Heart left ventricle (tissue), 16 donors: ENCODE measurements around the gene CKMT1A. TPM values are rescaled to one million over a fixed set of nuclear protein-coding genes. Genes with fewer than 3 reads are reported as not detected.
"Not testable (repeated sequence)": the region's sequence is repeated elsewhere in the genome, so short reads cannot be mapped to it uniquely, and the experiment has no call there.

Source experiments
- ATAC-seq, 4 donors: fragments of 200-7000 bp; cut with Tn5 transposase; one replicate each; pipeline ENCODE4 v1.9.1; 2020 to 2022; ENCODE audit warnings: moderate library complexity in 4 of 4, mild to moderate bottlenecking in 3 of 4, moderate number of reproducible peaks in 1 of 4
- DNase-seq, 5 donors: peaks; one replicate each; pipeline ENCODE4 v3.0.0-alpha.2; 2020
- H3K27ac ChIP-seq, 12 donors: fragments of 200-600 bp; sonication (generic) in 4 of 12; one replicate each; pipeline versions ENCODE4 v1.5.0 to v1.8.0; 2016 to 2022; ENCODE audit warnings: mild to moderate bottlenecking in 2 of 12
- H3K27me3 ChIP-seq, 9 donors: fragments of 200-600 bp; sonication (generic) in 2 of 9; one replicate each; pipeline versions ENCODE4 v1.5.1 to v1.8.0; 2016 to 2022; ENCODE audit warnings: mild to moderate bottlenecking in 3 of 9
- H3K36me3 ChIP-seq, 9 donors: fragments of 200-600 bp; sonication (generic) in 2 of 9; one replicate each; pipeline versions ENCODE4 v1.5.0 to v1.8.0; 2018 to 2022; ENCODE audit warnings: mild to moderate bottlenecking in 2 of 9
- H3K4me1 ChIP-seq, 12 donors: fragments of 200-600 bp; sonication (generic) in 4 of 12; one replicate each; pipeline versions ENCODE4 v1.5.0 to v1.8.0; 2016 to 2022; ENCODE audit warnings: mild to moderate bottlenecking in 3 of 12
- H3K4me3 ChIP-seq, 12 donors: fragments of 200-600 bp; sonication (generic) in 4 of 12; one replicate each; pipeline versions ENCODE4 v1.5.0 to v1.8.0; 2017 to 2022; ENCODE audit warnings: mild to moderate bottlenecking in 9 of 12, moderate library complexity in 4 of 12
- H3K9me3 ChIP-seq, 12 donors: fragments of 200-600 bp; sonication (generic) in 4 of 12; one replicate each; pipeline versions ENCODE4 v1.5.0 to v1.8.0; 2016 to 2022; ENCODE audit warnings: mild to moderate bottlenecking in 1 of 12
- POLR2A ChIP-seq, 2 donors: fragments of 450-650 bp; IDR thresholded peaks; one replicate each; pipeline ENCODE4 v1.6.1; 2017; ENCODE audit warnings: antibody characterized with exemption in 2 of 2, mild to moderate bottlenecking in 2 of 2, moderate library complexity in 2 of 2
- WGBS, 4 donors: extraction: QIAGEN DNeasy Blood & Tissue Kit in 2 of 4; methylation state at CpG; one replicate each; pipeline versions ENCODE4 v1.1.5 to v1.1.7; 2013 to 2018; 5-methylcytosine and 5-hydroxymethylcytosine counted together
- intact Hi-C, 10 donors: fragments of 100-400 bp; cut with DNase I; formaldehyde crosslinking; loops; one replicate each; pipeline versions ENCODE4 v1.11.1 to v1.14.2; 2022
- polyA plus RNA-seq, 2 donors: library from polyadenylated mRNA; stranded (reverse); fragments of 200-250 nt; gene quantifications; one replicate each; pipeline ENCODE4 v1.2.3, GENCODE V29; 2013
- total RNA-seq, 9 donors: library from RNA; depleted of rRNA in 2 of 9; stranded (reverse); fragments of >200 nt in 2 of 9; fragmentation: NEBNext Ultra II Directional in 3 of 9; extraction: Animal tissue kit (Norgen Biotek cat#: 25700) in 3 of 9; gene quantifications; one replicate each; pipeline versions ENCODE4 v1.1.0 to v1.2.4, GENCODE V29; 2016 to 2023
- TF ChIP-seq, protein P1 (sequence below), 12 donors: fragments of 200-600 bp; sonication (generic) in 4 of 12; IDR thresholded peaks; one replicate each; pipeline versions ENCODE4 v1.5.0 to v1.8.0; 2018 to 2022; ENCODE audit warnings: antibody characterized with exemption in 12 of 12, mild to moderate bottlenecking in 5 of 12
- donor health status: ischemic (EF 13 %, LVEDD 7.1; RV severe dilation, severe dysfunction).
- donor health status: healthy with polysubstance abuse.
- donor health status: DM: no; HTN: yes; CAD: no.
- donor health status: DM: no; HTN: no; CAD: no.
- donor health status: ischemic (EF 25% LVEDD 6.9; RV normal size, moderate dysfunction).
- donor health status: ischemic (EF 25% LVEDD 5.7; RV mildly dilated, moderate dysfunction).
- donor health status: healthy.
- donor health status: DM: yes; HTN: yes; CAD: no.
- donor health status: ischemic (EF 35%, LVEDD 5.7; RV mildly dilated, moderate dysfunction).
- donor health status: nonischemic (EF 11% LVEDD 7.7; RV severe dilation, severe dysfunction).
- donor health status: DM: yes; HTN: yes; CAD: no.
- donor health status: PGD.
- donor health status: ischemic (EF 29% LVEDD 5.4; RV normal size, mild dysfunction).
- donor health status: nonischemic (EF 23%, LVEDD 6.1; RV moderate dilation, normal function).

The CKMT1A gene
- total and polyA plus RNA-seq, 11 donors: 0.23 to 8.0 (median 0.47) TPM; not detected in 6

DNA sequence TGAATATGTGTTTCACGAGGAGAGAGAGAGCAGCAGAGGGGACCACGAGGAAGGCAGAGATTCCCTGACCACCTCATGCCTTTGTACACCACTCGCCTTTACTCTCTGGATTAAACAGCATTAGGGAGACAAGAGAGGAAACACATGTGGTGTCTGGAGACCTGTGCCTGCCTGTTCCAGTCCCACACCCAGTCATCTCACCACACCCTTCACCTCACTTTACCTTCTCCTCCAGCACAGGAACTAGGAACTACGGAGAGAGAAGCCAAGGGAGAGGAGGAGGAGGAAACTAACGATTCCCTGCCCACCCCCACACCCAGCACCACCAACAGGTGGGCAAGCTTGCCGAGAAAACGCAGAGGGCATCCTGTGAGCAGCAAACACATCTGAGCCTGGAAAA, 980 bp upstream of the CKMT1A start:
- WGBS, 4 donors: 36 to 41% (median 40%) methylated on average over 2 to 3 of the region's 7 CpGs; no CpG with 5 or more reads in 1 of the 4 donors
- intact Hi-C loops, H3K4me1 ChIP-seq, H3K27ac ChIP-seq, H3K9me3 ChIP-seq, DNase-seq, ATAC-seq, H3K36me3 ChIP-seq, H3K4me3 ChIP-seq: not testable (repeated sequence)
- peaks cover 0 to 11% (median 0%) of the 10 kb centered on the region in 9 donors for H3K27me3 ChIP-seq

- Histone ChIP-seq H3K27me3 (peaks cover 0 to 5% (median 0%) of the 10 kb centered on the region in 9 donors), H3K4me3 (no peak overlapping the region), H3K27ac (no peak overlapping the region), H3K36me3 (no peaks in the 10 kb centered on the region), H3K9me3 (no peaks in the 10 kb centered on the region), H3K4me1 (no peaks in the 10 kb centered on the region)
- 86 to 91% (median 87%) methylated on average over 7 of the region's 7 CpGs for WGBS, 4 donors
- DNase-seq (no peak), ATAC-seq (no peak)
- TF ChIP-seq, protein P1, sequence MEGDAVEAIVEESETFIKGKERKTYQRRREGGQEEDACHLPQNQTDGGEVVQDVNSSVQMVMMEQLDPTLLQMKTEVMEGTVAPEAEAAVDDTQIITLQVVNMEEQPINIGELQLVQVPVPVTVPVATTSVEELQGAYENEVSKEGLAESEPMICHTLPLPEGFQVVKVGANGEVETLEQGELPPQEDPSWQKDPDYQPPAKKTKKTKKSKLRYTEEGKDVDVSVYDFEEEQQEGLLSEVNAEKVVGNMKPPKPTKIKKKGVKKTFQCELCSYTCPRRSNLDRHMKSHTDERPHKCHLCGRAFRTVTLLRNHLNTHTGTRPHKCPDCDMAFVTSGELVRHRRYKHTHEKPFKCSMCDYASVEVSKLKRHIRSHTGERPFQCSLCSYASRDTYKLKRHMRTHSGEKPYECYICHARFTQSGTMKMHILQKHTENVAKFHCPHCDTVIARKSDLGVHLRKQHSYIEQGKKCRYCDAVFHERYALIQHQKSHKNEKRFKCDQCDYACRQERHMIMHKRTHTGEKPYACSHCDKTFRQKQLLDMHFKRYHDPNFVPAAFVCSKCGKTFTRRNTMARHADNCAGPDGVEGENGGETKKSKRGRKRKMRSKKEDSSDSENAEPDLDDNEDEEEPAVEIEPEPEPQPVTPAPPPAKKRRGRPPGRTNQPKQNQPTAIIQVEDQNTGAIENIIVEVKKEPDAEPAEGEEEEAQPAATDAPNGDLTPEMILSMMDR (IDR thresholded peaks at IDR 0.05): no peak
- TF ChIP-seq POLR2A (IDR thresholded peaks at IDR 0.05): no peak
- intact Hi-C loops: no loop called here
Observed at GRCh38 chr15:43702174-43702573, 8.5 kb downstream of the CKMT1A start.

GRCh38 chr15:43702701-43703424, 9.2 kb downstream of the CKMT1A start:
- DNase-seq: no peak
- no peak for ATAC-seq
- intact Hi-C loops: no loop called here
- Histone ChIP-seq H3K36me3 (no peaks in the 10 kb centered on the region), H3K4me3 (no peak overlapping the region), H3K27me3 (no peaks in the 10 kb centered on the region), H3K4me1 (no peaks in the 10 kb centered on the region), H3K9me3 (no peaks in the 10 kb centered on the region), H3K27ac (no peak overlapping the region)
- no peak for TF ChIP-seq POLR2A (IDR thresholded peaks at IDR 0.05)
- TF ChIP-seq, protein P1 (IDR thresholded peaks at IDR 0.05): no peak
- 60 to 70% (median 69%) methylated on average over 8 of the region's 8 CpGs for WGBS, 4 donors

GRCh38 chr15:43710431-43711131, 16.9 kb downstream of the CKMT1A start:
- WGBS, 4 donors: 65 to 75% (median 69%) methylated on average over 1 to 2 of the region's 12 CpGs; no CpG with 5 or more reads in 1 of the 4 donors
- H3K27me3 ChIP-seq, H3K36me3 ChIP-seq, H3K4me3 ChIP-seq, H3K9me3 ChIP-seq, H3K27ac ChIP-seq, H3K4me1 ChIP-seq, DNase-seq, intact Hi-C loops, ATAC-seq: not testable (repeated sequence)

- Histone ChIP-seq H3K36me3 (no peaks in the 10 kb centered on the region), H3K4me3 (no peak overlapping the region), H3K4me1 (no peaks in the 10 kb centered on the region), H3K27ac (no peak overlapping the region), H3K27me3 (no peaks in the 10 kb centered on the region), H3K9me3 (no peaks in the 10 kb centered on the region)
- ATAC-seq (no peak), DNase-seq (no peak)
- WGBS, 4 donors: 74 to 81% (median 79%) methylated on average over 4 of the region's 4 CpGs
- TF ChIP-seq, protein P1 (IDR thresholded peaks at IDR 0.05): no peak
- no peak for TF ChIP-seq POLR2A (IDR thresholded peaks at IDR 0.05)
- intact Hi-C loops: no loop called here
Observed at GRCh38 chr15:43723151-43723550, 29.5 kb downstream of the CKMT1A start.

GRCh38 chr15:43726306-43726705, 32.6 kb downstream of the CKMT1A start:
- H3K4me1 ChIP-seq, DNase-seq, H3K27me3 ChIP-seq, H3K4me3 ChIP-seq, H3K36me3 ChIP-seq, H3K9me3 ChIP-seq, ATAC-seq, intact Hi-C loops, H3K27ac ChIP-seq: not testable (repeated sequence)
- 94 to 100% (median 97%) methylated on average over 1 of the region's 1 CpG for WGBS, 4 donors

GRCh38 chr15:43728053-43728725, 34.5 kb downstream of the CKMT1A start:
- intact Hi-C loops, ATAC-seq: not testable (repeated sequence)
- WGBS, 4 donors: 42 to 70% (median 52%) methylated on average over 1 of the region's 1 CpG

More at GRCh38 chr15:43728053-43728725, 34.5 kb downstream of the CKMT1A start:
- H3K9me3 ChIP-seq, H3K36me3 ChIP-seq, H3K27me3 ChIP-seq, H3K4me3 ChIP-seq, H3K4me1 ChIP-seq, H3K27ac ChIP-seq, DNase-seq: not testable (repeated sequence)
